MM.1S (cell line): ENCODE data around the gene SLC4A5.

Experiments used
- EZH2 ChIP-seq: fragments of 300-600 bp; sonication (generic); optimal IDR thresholded peaks from 2 replicates; pipeline ENCODE3; 2017; ENCODE audit warnings: low read depth, mild to moderate bottlenecking, antibody characterized with exemption, low read length, mixed read lengths
- EZH2phosphoT487 ChIP-seq: fragments of 300-600 bp; sonication (generic); IDR thresholded peaks from 2 replicates; pipeline ENCODE4 v1.6.1; 2018; ENCODE audit warnings: antibody characterized with exemption, low read length
- TF ChIP-seq, protein P1 (sequence below): fragments of 300-600 bp; sonication (generic); IDR thresholded peaks from 2 replicates; pipeline ENCODE4 v1.5.1; 2016; ENCODE audit warnings: antibody characterized with exemption, low read length, mixed read lengths

DNA sequence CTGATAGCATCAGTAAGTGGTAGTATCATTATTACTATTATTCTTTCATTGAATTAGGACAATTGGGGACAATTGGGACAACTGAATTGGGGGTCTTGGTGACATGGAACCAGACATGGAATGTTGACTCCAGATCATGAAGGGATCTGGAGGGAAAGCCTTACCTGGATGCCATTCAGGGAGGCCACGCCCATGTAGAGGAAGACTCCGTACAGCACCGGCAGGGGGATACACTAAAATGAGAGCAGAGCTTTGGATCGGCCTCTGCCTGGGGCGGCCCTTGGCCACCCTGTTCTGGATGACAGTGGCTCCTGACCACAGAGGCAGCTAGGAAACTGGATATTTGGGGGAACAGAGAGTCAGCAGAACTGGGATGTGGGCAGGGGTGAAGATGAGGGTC is 115.6 kb downstream of the SLC4A5 start:
- TF ChIP-seq, protein P1, sequence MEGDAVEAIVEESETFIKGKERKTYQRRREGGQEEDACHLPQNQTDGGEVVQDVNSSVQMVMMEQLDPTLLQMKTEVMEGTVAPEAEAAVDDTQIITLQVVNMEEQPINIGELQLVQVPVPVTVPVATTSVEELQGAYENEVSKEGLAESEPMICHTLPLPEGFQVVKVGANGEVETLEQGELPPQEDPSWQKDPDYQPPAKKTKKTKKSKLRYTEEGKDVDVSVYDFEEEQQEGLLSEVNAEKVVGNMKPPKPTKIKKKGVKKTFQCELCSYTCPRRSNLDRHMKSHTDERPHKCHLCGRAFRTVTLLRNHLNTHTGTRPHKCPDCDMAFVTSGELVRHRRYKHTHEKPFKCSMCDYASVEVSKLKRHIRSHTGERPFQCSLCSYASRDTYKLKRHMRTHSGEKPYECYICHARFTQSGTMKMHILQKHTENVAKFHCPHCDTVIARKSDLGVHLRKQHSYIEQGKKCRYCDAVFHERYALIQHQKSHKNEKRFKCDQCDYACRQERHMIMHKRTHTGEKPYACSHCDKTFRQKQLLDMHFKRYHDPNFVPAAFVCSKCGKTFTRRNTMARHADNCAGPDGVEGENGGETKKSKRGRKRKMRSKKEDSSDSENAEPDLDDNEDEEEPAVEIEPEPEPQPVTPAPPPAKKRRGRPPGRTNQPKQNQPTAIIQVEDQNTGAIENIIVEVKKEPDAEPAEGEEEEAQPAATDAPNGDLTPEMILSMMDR, result no peak
- TF ChIP-seq EZH2phosphoT487 (no peak), EZH2 (no peak)
